Tibial artery (tissue), 4 donors: Measurements from ENCODE around the gene HTT.

ENCODE experiments used
- DNase-seq, 2 donors: peaks; one replicate each; pipeline ENCODE4 v3.0.0-alpha.2; 2019
- H3K27ac ChIP-seq, 2 donors: fragments of 200-600 bp; sonication (generic) in 1 of 2; 1 replicate in 1 of 2; 2 replicates in 1 of 2; pipeline ENCODE4 v1.5.1; 2018 to 2019; ENCODE audit warnings: mild to moderate bottlenecking in 1 of 2
- H3K27me3 ChIP-seq, 2 donors: fragments of 200-600 bp; sonication (generic) in 1 of 2; one replicate each; pipeline versions ENCODE4 v1.5.1 to v1.6.0; 2016 to 2019
- H3K36me3 ChIP-seq, 3 donors: fragments of 200-600 bp; sonication (generic) in 2 of 3; one replicate each; pipeline ENCODE4 v1.5.1; 2016 to 2019; ENCODE audit warnings: mild to moderate bottlenecking in 2 of 3
- H3K4me1 ChIP-seq, 4 donors: fragments of 200-600 bp; sonication (generic) in 2 of 4; 1 replicate in 3 of 4; 2 replicates in 1 of 4; pipeline ENCODE4 v1.5.1; 2016 to 2019
- H3K4me3 ChIP-seq, 2 donors: fragments of 200-600 bp; sonication (generic) in 1 of 2; 1 replicate in 1 of 2; 2 replicates in 1 of 2; pipeline ENCODE4 v1.5.1; 2018 to 2019; ENCODE audit warnings: mild to moderate bottlenecking in 2 of 2
- H3K9me3 ChIP-seq, 3 donors: fragments of 200-600 bp; sonication (generic) in 1 of 3; one replicate each; pipeline ENCODE4 v1.5.1; 2016 to 2019
- CTCF ChIP-seq, 2 experiments: fragments of 200-600 bp in 1 of 2; fragments of 450-650 bp in 1 of 2; IDR thresholded peaks; one replicate each; pipeline ENCODE4 v1.5.1; 2017 to 2019; ENCODE audit warnings: antibody characterized with exemption in 2 of 2, mild to moderate bottlenecking in 1 of 2, moderate library complexity in 1 of 2
- intact Hi-C: fragments of 100-400 bp; cut with DNase I; formaldehyde crosslinking; loops from one replicate; pipeline ENCODE4 v1.15.0; 2023; ENCODE audit warnings: low total_unique reads

The HTT gene

DNA sequence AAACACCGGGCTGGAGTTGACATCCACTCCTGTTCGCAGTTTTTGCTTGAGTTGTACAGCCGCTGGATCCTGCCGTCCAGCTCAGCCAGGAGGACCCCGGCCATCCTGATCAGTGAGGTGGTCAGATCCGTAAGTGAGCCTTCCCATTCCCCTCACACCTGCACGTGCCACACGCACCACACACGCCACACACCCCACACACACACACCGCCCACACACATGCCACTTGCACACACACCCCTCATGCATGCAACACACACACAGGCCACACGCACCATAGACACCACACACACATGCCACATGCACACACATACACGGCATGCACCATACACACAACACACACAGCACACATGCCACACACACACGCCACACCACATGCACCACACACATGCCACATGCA, 154.4 kb downstream of the HTT start:
- peaks cover 0 to 8% (median 3%) of the 10 kb centered on the region in 4 donors for H3K4me1 ChIP-seq
- H3K9me3 ChIP-seq = no peaks in the 10 kb centered on the region
- peaks cover 75 to 91% (median 87%) of the 10 kb centered on the region in 3 donors for H3K36me3 ChIP-seq
- intact Hi-C loops = no loop called here
- H3K4me3 ChIP-seq = no peak overlapping the region
- no peak for DNase-seq
- H3K27ac ChIP-seq = no peak overlapping the region
- no peak for TF ChIP-seq CTCF (IDR thresholded peaks at IDR 0.05)
- no peaks in the 10 kb centered on the region for H3K27me3 ChIP-seq

DNA sequence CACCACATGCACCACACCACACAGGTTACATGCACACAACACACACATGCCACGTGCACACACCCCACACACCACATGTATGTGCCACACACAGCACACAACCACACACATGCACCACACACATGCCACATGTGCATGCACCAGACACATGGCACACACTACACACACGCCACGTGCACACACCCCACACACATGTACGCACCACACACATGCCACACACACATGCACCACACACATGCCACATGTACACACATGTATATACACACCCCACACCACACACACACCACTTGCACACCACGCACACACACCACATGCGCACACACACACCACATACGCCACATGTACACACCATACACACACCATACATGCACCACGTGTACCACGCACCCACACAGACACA, 154.8 kb downstream of the HTT start:
- TF ChIP-seq CTCF (IDR thresholded peaks at IDR 0.05) = no peak
- Histone ChIP-seq H3K4me1 (peaks cover 0 to 8% (median 3%) of the 10 kb centered on the region in 4 donors), H3K9me3 (no peaks in the 10 kb centered on the region), H3K4me3 (no peak overlapping the region), H3K36me3 (peaks cover 71 to 91% (median 87%) of the 10 kb centered on the region in 3 donors), H3K27ac (no peak overlapping the region), H3K27me3 (no peaks in the 10 kb centered on the region)
- intact Hi-C loops = no loop called here
- DNase-seq = no peak

DNA sequence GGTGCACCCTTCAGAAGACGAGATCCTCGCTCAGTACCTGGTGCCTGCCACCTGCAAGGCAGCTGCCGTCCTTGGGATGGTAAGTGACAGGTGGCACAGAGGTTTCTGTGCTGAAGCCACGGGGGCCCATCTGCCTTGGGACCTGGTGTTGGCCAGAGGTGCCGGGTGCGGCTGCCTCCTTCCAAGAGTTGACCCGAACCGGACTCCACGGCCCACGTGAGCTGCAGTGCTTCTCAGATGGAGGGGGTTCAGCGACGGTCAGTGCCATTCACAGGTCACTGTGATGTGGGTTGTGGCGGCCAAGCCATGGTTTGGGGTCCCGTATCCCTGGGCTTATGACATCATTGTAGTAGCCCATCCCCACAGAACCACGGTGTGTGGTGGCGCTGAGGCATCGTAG, 155.5 kb downstream of the HTT start:
- Histone ChIP-seq H3K4me1 (peaks cover 0 to 8% (median 3%) of the 10 kb centered on the region in 4 donors), H3K27me3 (no peaks in the 10 kb centered on the region), H3K4me3 (no peak overlapping the region), H3K9me3 (no peaks in the 10 kb centered on the region), H3K36me3 (peaks cover 71 to 91% (median 87%) of the 10 kb centered on the region in 3 donors), H3K27ac (no peak overlapping the region)
- intact Hi-C loops = no loop called here
- DNase-seq = no peak
- TF ChIP-seq CTCF (IDR thresholded peaks at IDR 0.05) = no peak

GRCh38 chr4:3231471-3231870, 157.0 kb downstream of the HTT start:
- H3K4me1 ChIP-seq = peaks cover 0 to 8% (median 3%) of the 10 kb centered on the region in 4 donors
- H3K36me3 ChIP-seq = peaks cover 77 to 91% (median 87%) of the 10 kb centered on the region in 3 donors
- TF ChIP-seq CTCF (IDR thresholded peaks at IDR 0.05) = no peak
- no peaks in the 10 kb centered on the region for H3K27me3 ChIP-seq
- DNase-seq = no peak
- H3K27ac ChIP-seq = no peak overlapping the region
- intact Hi-C loops = no loop called here
- no peak overlapping the region for H3K4me3 ChIP-seq
- H3K9me3 ChIP-seq = no peaks in the 10 kb centered on the region

DNA sequence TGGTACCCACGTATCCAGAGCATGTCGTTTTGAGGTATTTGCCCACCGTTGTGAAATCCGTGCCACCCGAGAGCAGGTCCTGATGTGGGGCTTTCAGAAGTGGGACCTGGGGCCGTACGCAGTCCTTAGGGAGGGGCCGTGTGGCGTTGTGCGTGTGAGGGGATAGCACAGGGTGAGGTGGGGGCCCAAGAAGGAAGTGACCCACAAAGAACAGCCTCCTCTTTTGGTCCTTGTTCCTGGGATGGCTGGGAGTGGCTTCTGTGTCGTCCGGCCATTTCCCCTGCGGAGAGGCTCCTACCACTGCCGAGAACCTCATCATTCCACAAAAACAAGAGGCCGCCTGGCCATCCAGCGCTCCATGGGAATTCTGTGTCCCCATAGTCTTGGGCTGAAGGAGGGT, 157.5 kb downstream of the HTT start:
- TF ChIP-seq CTCF (IDR thresholded peaks at IDR 0.05) = no peak
- Histone ChIP-seq H3K36me3 (peaks cover 77 to 92% (median 88%) of the 10 kb centered on the region in 3 donors), H3K4me3 (no peak overlapping the region), H3K4me1 (peaks cover 0 to 8% (median 3%) of the 10 kb centered on the region in 4 donors), H3K9me3 (no peaks in the 10 kb centered on the region), H3K27ac (no peak overlapping the region), H3K27me3 (no peaks in the 10 kb centered on the region)
- no peak for DNase-seq
- intact Hi-C loops = no loop called here

GRCh38 chr4:3232871-3233271, 158.4 kb downstream of the HTT start:
- no peak for TF ChIP-seq CTCF (IDR thresholded peaks at IDR 0.05)
- intact Hi-C loops = no loop called here
- peaks cover 0 to 5% (median 2%) of the 10 kb centered on the region in 4 donors for H3K4me1 ChIP-seq

More at GRCh38 chr4:3232871-3233271, 158.4 kb downstream of the HTT start:
- H3K4me3 ChIP-seq = no peak overlapping the region
- no peaks in the 10 kb centered on the region for H3K9me3 ChIP-seq
- DNase-seq = no peak
- H3K27ac ChIP-seq = no peak overlapping the region
- peaks cover 77 to 98% (median 94%) of the 10 kb centered on the region in 3 donors for H3K36me3 ChIP-seq
- H3K27me3 ChIP-seq = no peaks in the 10 kb centered on the region
